ENCODE results near the gene MTMR6. TPM values are rescaled to one million over a fixed set of nuclear protein-coding genes. Genes with fewer than 3 reads are reported as not detected.

The MTMR6 gene
- 22.3 and 24.0 TPM in 2 replicates for total RNA-seq (2014; rRNA removed; shearing (Covaris generic))
- 13.0 and 18.5 TPM in 2 replicates for polyA plus RNA-seq (2014; cell fraction: nucleus; rRNA removed)

GRCh38 chr13:25286969-25287961 is at the start of gene MTMR6:
Gene MTMR6 (minus strand): TSS chr13:25287488. CDS start chr13:25287247, 241 bp downstream.
- DNase-seq (ENCODE audit: extremely low read depth, low read depth), result peak; percentile 59

- DNase-seq (ENCODE audit: extremely low read depth, low read depth), result no peak
These were observed 48.6 kb upstream of the MTMR6 start for GRCh38 chr13:25335856-25336255.

GRCh38 chr13:25330541-25330940 is 43.3 kb upstream of the MTMR6 start:
- no peak for DNase-seq (ENCODE audit: extremely low read depth, low read depth)

- peak; percentile 13 for DNase-seq (ENCODE audit: extremely low read depth, low read depth)
These were observed 42.4 kb upstream of the MTMR6 start for GRCh38 chr13:25329706-25330105.

- DNase-seq (ENCODE audit: extremely low read depth, low read depth), result no peak
These were observed 36.8 kb upstream of the MTMR6 start for GRCh38 chr13:25324100-25324499.

- DNase-seq (ENCODE audit: extremely low read depth, low read depth), result no peak
These were observed 32.5 kb upstream of the MTMR6 start for GRCh38 chr13:25319771-25320170.

GRCh38 chr13:25318946-25319345 is 31.7 kb upstream of the MTMR6 start:
- DNase-seq (ENCODE audit: extremely low read depth, low read depth), result peak; percentile 12

GRCh38 chr13:25310891-25311290 is 23.6 kb upstream of the MTMR6 start:
- DNase-seq (ENCODE audit: extremely low read depth, low read depth), result no peak

- no peak for DNase-seq (ENCODE audit: extremely low read depth, low read depth)
These were observed 19.6 kb upstream of the MTMR6 start for GRCh38 chr13:25306671-25307464.

GRCh38 chr13:25302121-25302520 is 14.8 kb upstream of the MTMR6 start:
- no peak for DNase-seq (ENCODE audit: extremely low read depth, low read depth)

GRCh38 chr13:25301347-25302113 is 14.2 kb upstream of the MTMR6 start, which contains the start of gene NUP58:
Gene NUP58 (plus strand): TSS chr13:25301625. CDS start chr13:25301774, 149 bp downstream.
- peak; percentile 87 for DNase-seq (ENCODE audit: extremely low read depth, low read depth)

- DNase-seq (ENCODE audit: extremely low read depth, low read depth), result no peak
These were observed 13.6 kb upstream of the MTMR6 start for GRCh38 chr13:25300861-25301346.

GRCh38 chr13:25295701-25296100 is 8.4 kb upstream of the MTMR6 start:
- no peak for DNase-seq (ENCODE audit: extremely low read depth, low read depth)

- no peak for DNase-seq (ENCODE audit: extremely low read depth, low read depth)
These were observed 7.9 kb upstream of the MTMR6 start for GRCh38 chr13:25295228-25295627.

GRCh38 chr13:25292301-25292700 is 5.0 kb upstream of the MTMR6 start:
- no peak for DNase-seq (ENCODE audit: extremely low read depth, low read depth)

- no peak for DNase-seq (ENCODE audit: extremely low read depth, low read depth)
These were observed 4.4 kb upstream of the MTMR6 start for GRCh38 chr13:25291691-25292090.

- no peak for DNase-seq (ENCODE audit: extremely low read depth, low read depth)
These were observed 1.7 kb upstream of the MTMR6 start for GRCh38 chr13:25288966-25289365.

GRCh38 chr13:25286308-25286968 is 850 bp downstream of the MTMR6 start:
- DNase-seq (ENCODE audit: extremely low read depth, low read depth), result peak; percentile 8

GRCh38 chr13:25281935-25282332 is 5.4 kb downstream of the MTMR6 start:
- no peak for DNase-seq (ENCODE audit: extremely low read depth, low read depth)

Measured in NCI-H460 (cell line).